Uterine smooth muscle cell (primary cell): ENCODE measurements around the gene GSTM3. TPM values are rescaled to one million over a fixed set of nuclear protein-coding genes. Genes with fewer than 3 reads are reported as not detected.

Experiments used
- total RNA-seq: library from RNA; depleted of rRNA; stranded (reverse); fragments of >200 nt; gene quantifications from 2 replicates; pipeline ENCODE4 v1.2.3, GENCODE V29; 2014

GSTM3 gene
- total RNA-seq = 43.3 and 140 TPM in 2 replicates

GRCh38 chr1:109740615-109741373 is at the start of gene GSTM3:
GSTM3 (minus strand) TSS chr1:109741038; CDS start chr1:109740287, 751 bp downstream.

GRCh38 chr1:109763646-109764415 is 23.0 kb upstream of the GSTM3 start, which contains the start of gene EPS8L3:
EPS8L3 (minus strand) TSS chr1:109763923; CDS start chr1:109761749, 2,174 bp downstream.

GRCh38 chr1:109711593-109712320 is 29.1 kb downstream of the GSTM3 start, which contains the start of gene GSTM5:
GSTM5 (plus strand) TSS chr1:109712251; CDS start chr1:109712313, 62 bp downstream.

GRCh38 chr1:109687641-109688499 is 53.0 kb downstream of the GSTM3 start, which contains the start of gene GSTM1:
GSTM1 (plus strand) TSS chr1:109687817; CDS start chr1:109687874, 57 bp downstream.

Other genes with a start within 250 kb of the GSTM3 start
- 5.4 and 6.5 TPM in 2 replicates for gene CYB561D1, start 246.9 kb downstream of the GSTM3 start, total RNA-seq
- gene AMIGO1, start 231.3 kb downstream of the GSTM3 start, total RNA-seq = 0.77 and 2.5 TPM in 2 replicates
- gene GPR61, start 201.2 kb downstream of the GSTM3 start, total RNA-seq = 0.11 and 0.25 TPM in 2 replicates
- gene GNAI3, start 192.4 kb downstream of the GSTM3 start, total RNA-seq = 16.5 and 23.9 TPM in 2 replicates
- gene GNAT2, start 121.4 kb downstream of the GSTM3 start, total RNA-seq = 0.33 TPM in 1 of 2 replicates, not detected in the other
- 71.5 and 76.5 TPM in 2 replicates for gene AMPD2, start 121.2 kb downstream of the GSTM3 start, total RNA-seq
- gene GSTM4, start 84.9 kb downstream of the GSTM3 start, total RNA-seq = 14.4 and 14.6 TPM in 2 replicates
- 10.5 and 24.7 TPM in 2 replicates for gene GSTM2, start 73.0 kb downstream of the GSTM3 start, total RNA-seq
- gene GSTM1, start 53.2 kb downstream of the GSTM3 start, total RNA-seq = 0.37 and 15.3 TPM in 2 replicates
- 1.00 and 1.5 TPM in 2 replicates for gene GSTM5, start 28.8 kb downstream of the GSTM3 start, total RNA-seq
- not detected in 2 replicates for gene EPS8L3, start 22.9 kb upstream of the GSTM3 start, total RNA-seq
- gene CSF1, start 169.8 kb upstream of the GSTM3 start, total RNA-seq = 69.7 and 108 TPM in 2 replicates
- gene AHCYL1, start 243.7 kb upstream of the GSTM3 start, total RNA-seq = 51.7 and 94.1 TPM in 2 replicates